ENCODE data around the gene PAK4.
"Not testable (repeated sequence)": the region's sequence is repeated elsewhere in the genome, so short reads cannot be mapped to it uniquely, and the experiment has no call there.

Gene PAK4
- total RNA-seq = 12.6 reads per million, percentile 37 among the genes with 10 or more reads in this experiment

- DNase-seq = peak; percentile 93
Measured at GRCh38 chr19:39125554-39126311, at the start of gene PAK4. Gene PAK4 (plus strand): TSS chr19:39125786. CDS start chr19:39169554, 43,768 bp downstream.

GRCh38 chr19:39077323-39077722 lies 48.3 kb upstream of the PAK4 start:
- DNase-seq = no peak

- no peak for DNase-seq
Measured at GRCh38 chr19:39078436-39079200, 47.0 kb upstream of the PAK4 start.

GRCh38 chr19:39080431-39080830 lies 45.2 kb upstream of the PAK4 start:
- no peak for DNase-seq

GRCh38 chr19:39082167-39082566 lies 43.4 kb upstream of the PAK4 start:
- no peak for DNase-seq

GRCh38 chr19:39082745-39083598 lies 42.6 kb upstream of the PAK4 start:
- DNase-seq = no peak

- no peak for DNase-seq
Measured at GRCh38 chr19:39083599-39083982, 42.0 kb upstream of the PAK4 start.

- DNase-seq = peak; percentile 9
Measured at GRCh38 chr19:39083983-39084731, 41.4 kb upstream of the PAK4 start, which contains the start of gene ACP7. Gene ACP7 (plus strand): TSS chr19:39084368. CDS start chr19:39085270, 902 bp downstream.

- no peak for DNase-seq
Measured at GRCh38 chr19:39084732-39085080, 40.9 kb upstream of the PAK4 start.

- DNase-seq = no peak
Measured at GRCh38 chr19:39085392-39085791, 40.2 kb upstream of the PAK4 start.

- DNase-seq = no peak
Measured at GRCh38 chr19:39086386-39086785, 39.2 kb upstream of the PAK4 start.

GRCh38 chr19:39087907-39088686 lies 37.5 kb upstream of the PAK4 start:
- DNase-seq = no peak

- not testable (repeated sequence) for DNase-seq
Measured at GRCh38 chr19:39090016-39090415, 35.6 kb upstream of the PAK4 start.

GRCh38 chr19:39090881-39091280 lies 34.7 kb upstream of the PAK4 start:
- no peak for DNase-seq

- not testable (repeated sequence) for DNase-seq
Measured at GRCh38 chr19:39095799-39096540, 29.6 kb upstream of the PAK4 start.

GRCh38 chr19:39097299-39097698 lies 28.3 kb upstream of the PAK4 start:
- DNase-seq = no peak

- no peak for DNase-seq
Measured at GRCh38 chr19:39097721-39098120, 27.9 kb upstream of the PAK4 start.

- no peak for DNase-seq
Measured at GRCh38 chr19:39098365-39099269, 27.0 kb upstream of the PAK4 start.

- no peak for DNase-seq
Measured at GRCh38 chr19:39099341-39099740, 26.2 kb upstream of the PAK4 start.

All from effector CD4-positive, alpha-beta T cell (primary cell).